Left ventricle myocardium inferior (tissue), 1 donor: ENCODE results near the gene AHR. TPM values are rescaled to one million over a fixed set of nuclear protein-coding genes. Genes with fewer than 3 reads are reported as not detected.
A peak's percentile ranks its signal among the peaks of the same experiment; 100 is the strongest.

Experiments
- DNase-seq: peaks from one replicate; pipeline ENCODE4 v3.0.0-alpha.2; 2020
- H3K27ac ChIP-seq: fragments of 200-600 bp; replicated peaks from 2 replicates; pipeline ENCODE4 v1.8.0; 2021
- H3K27me3 ChIP-seq: fragments of 200-600 bp; 2 replicates; pipeline ENCODE4 v1.8.0; 2021; ENCODE audit warnings: low read depth
- H3K36me3 ChIP-seq: fragments of 200-600 bp; 2 replicates; pipeline ENCODE4 v1.8.0; 2021
- H3K4me1 ChIP-seq: fragments of 200-600 bp; 2 replicates; pipeline ENCODE4 v1.8.0; 2021
- H3K4me3 ChIP-seq: fragments of 200-600 bp; 2 replicates; pipeline ENCODE4 v1.8.0; 2021; ENCODE audit warnings: mild to moderate bottlenecking, moderate library complexity
- H3K9me3 ChIP-seq: fragments of 200-600 bp; replicated peaks from 2 replicates; pipeline ENCODE4 v1.8.0; 2021
- intact Hi-C: fragments of 100-400 bp; cut with micrococcal nuclease; formaldehyde crosslinking; loops from one replicate; pipeline ENCODE4 v1.11.0; 2022
- total RNA-seq: library from RNA; stranded (reverse); fragmentation: NEBNext Ultra II Directional; extraction: Animal tissue kit (Norgen Biotek cat#: 25700); gene quantifications from one replicate; pipeline ENCODE4 v1.2.1, GENCODE V29; 2021
- TF ChIP-seq, protein P1 (sequence below): fragments of 200-600 bp; IDR thresholded peaks from 2 replicates; pipeline ENCODE4 v1.8.0; 2021; ENCODE audit warnings: antibody characterized with exemption, mild to moderate bottlenecking, borderline replicate concordance
- donor health status: DM: no; HTN: yes; CAD: no; lungs with severe emphysema.

AHR gene
- total RNA-seq, 1 donor from 2014 or later, result 24.9 TPM

DNA sequence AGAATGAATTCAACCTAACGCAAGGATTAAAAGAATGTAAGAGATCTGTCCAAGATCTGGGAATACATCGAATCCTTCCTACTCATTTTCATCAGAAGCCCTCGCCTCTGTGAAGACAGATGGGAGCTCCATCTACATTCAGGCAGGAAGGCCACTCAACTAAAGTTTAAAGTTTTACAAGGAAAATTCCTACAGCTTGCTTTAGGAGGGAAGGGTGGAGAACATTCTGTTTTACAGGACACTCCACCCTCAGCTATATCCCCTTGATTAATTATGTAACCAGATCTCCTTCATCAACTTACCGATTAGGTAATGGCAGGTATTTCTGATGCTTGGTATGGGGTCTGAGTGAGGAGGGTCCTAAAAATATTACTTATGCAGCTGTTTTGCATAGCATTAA, 5.6 kb upstream of the AHR start:
- peak overlapping the region; percentile 58 for H3K27ac ChIP-seq
- no peaks in the 10 kb centered on the region for H3K27me3 ChIP-seq
- no peaks in the 10 kb centered on the region for H3K36me3 ChIP-seq
- H3K9me3 ChIP-seq, result no peaks in the 10 kb centered on the region
- H3K4me3 ChIP-seq, result no peak overlapping the region
- DNase-seq, result no peak
- intact Hi-C loops, result no loop called here
- TF ChIP-seq, protein P1, sequence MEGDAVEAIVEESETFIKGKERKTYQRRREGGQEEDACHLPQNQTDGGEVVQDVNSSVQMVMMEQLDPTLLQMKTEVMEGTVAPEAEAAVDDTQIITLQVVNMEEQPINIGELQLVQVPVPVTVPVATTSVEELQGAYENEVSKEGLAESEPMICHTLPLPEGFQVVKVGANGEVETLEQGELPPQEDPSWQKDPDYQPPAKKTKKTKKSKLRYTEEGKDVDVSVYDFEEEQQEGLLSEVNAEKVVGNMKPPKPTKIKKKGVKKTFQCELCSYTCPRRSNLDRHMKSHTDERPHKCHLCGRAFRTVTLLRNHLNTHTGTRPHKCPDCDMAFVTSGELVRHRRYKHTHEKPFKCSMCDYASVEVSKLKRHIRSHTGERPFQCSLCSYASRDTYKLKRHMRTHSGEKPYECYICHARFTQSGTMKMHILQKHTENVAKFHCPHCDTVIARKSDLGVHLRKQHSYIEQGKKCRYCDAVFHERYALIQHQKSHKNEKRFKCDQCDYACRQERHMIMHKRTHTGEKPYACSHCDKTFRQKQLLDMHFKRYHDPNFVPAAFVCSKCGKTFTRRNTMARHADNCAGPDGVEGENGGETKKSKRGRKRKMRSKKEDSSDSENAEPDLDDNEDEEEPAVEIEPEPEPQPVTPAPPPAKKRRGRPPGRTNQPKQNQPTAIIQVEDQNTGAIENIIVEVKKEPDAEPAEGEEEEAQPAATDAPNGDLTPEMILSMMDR, result no peak
- peaks cover 43% of the 10 kb centered on the region for H3K4me1 ChIP-seq

DNA sequence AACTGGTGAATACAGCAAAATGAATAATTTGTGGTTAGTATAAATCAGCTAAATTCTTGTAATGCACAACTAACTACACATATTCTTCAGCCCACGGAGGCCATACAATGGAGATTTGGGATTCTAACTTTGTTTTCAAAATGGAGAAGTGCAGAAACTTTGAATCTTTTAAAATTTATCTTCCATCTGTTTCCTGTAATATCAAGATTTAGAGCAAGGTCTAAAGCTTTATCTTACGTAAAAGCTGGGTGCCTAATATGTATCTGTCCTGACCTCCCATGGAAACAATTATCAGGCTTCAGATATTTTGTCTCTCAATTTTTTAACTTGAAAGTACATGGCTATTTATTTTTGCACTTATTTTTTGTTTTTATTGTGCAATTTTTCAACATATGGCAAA, 5.0 kb upstream of the AHR start:
- Histone ChIP-seq H3K4me1 (peaks cover 38% of the 10 kb centered on the region), H3K27ac (peak overlapping the region; percentile 58), H3K36me3 (no peaks in the 10 kb centered on the region), H3K27me3 (no peaks in the 10 kb centered on the region), H3K9me3 (no peaks in the 10 kb centered on the region), H3K4me3 (no peak overlapping the region)
- intact Hi-C loops, result no loop called here
- no peak for DNase-seq
- TF ChIP-seq, protein P1, result no peak

DNA sequence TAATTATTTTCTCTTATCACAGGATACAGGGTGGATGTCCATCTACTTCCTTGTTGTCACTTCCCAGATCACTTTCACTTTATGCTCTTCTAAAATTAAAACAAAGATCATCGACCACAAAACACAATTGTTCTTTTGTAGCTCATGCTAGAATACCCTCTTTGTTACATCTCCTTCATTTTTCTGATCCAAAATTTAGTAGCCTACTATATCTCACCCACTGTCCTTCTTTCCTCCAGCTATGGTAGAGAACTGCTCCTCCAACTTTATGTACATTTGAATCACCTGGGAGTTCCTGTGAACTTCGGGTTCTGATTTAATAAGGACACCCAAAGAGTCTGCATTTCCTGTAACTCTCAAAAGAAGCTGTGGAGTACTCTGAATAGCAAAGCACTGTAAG, 1.2 kb upstream of the AHR start:
- peak overlapping the region; percentile 93 for H3K4me3 ChIP-seq
- DNase-seq, result no peak
- H3K36me3 ChIP-seq, result no peaks in the 10 kb centered on the region
- H3K9me3 ChIP-seq, result no peaks in the 10 kb centered on the region
- intact Hi-C loops, result no loop called here
- TF ChIP-seq, protein P1, result no peak
- H3K27me3 ChIP-seq, result no peaks in the 10 kb centered on the region
- H3K27ac ChIP-seq, result peak overlapping the region; percentile 97
- peaks cover 47% of the 10 kb centered on the region for H3K4me1 ChIP-seq

DNA sequence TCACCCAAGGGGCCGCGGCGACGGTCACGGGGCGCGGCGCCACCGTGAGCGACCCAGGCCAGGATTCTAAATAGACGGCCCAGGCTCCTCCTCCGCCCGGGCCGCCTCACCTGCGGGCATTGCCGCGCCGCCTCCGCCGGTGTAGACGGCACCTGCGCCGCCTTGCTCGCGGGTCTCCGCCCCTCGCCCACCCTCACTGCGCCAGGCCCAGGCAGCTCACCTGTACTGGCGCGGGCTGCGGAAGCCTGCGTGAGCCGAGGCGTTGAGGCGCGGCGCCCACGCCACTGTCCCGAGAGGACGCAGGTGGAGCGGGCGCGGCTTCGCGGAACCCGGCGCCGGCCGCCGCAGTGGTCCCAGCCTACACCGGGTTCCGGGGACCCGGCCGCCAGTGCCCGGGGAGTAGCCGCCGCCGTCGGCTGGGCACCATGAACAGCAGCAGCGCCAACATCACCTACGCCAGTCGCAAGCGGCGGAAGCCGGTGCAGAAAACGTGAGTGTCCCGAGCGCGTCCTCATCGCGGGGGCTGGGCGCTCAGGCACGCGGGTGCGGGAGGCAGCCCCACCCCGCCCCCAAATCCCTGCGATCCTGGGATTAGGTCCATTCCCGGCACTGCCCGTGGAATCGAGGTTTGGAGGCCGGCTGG, 509 bp downstream of the AHR start:
- no peaks in the 10 kb centered on the region for H3K36me3 ChIP-seq
- peaks cover 57% of the 10 kb centered on the region for H3K4me1 ChIP-seq
- H3K9me3 ChIP-seq, result no peaks in the 10 kb centered on the region
- intact Hi-C loops, result no loop called here
- peak overlapping the region; percentile 93 for H3K4me3 ChIP-seq
- TF ChIP-seq, protein P1, result no peak
- peak; percentile 48 for DNase-seq
- no peaks in the 10 kb centered on the region for H3K27me3 ChIP-seq
- peak overlapping the region; percentile 97 for H3K27ac ChIP-seq

DNA sequence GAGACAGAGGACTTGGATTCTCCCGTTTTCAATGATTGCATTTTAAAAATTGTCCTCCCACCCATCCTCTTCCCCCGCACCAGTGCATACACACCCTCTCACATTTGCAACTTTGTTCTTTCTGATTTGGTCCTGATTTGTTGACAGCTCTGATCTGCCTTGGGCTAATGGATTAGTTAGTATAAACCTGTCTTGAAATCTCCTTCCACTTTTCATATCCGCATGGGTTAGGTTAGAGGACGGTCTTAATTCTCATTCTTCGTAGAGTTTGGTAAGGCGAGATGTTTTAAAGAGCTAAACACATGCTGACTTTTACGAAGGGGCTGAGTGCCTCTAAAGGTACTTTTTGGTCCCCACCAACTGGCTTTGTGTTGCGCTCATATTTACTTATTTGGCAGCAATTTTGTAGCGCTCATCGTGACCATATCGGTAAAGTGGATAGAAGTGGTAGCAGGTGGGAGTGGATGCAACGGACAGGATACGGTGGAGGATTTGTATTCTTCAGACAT, 1.1 kb downstream of the AHR start:
- Histone ChIP-seq H3K4me1 (peaks cover 62% of the 10 kb centered on the region), H3K36me3 (no peaks in the 10 kb centered on the region), H3K27me3 (no peaks in the 10 kb centered on the region), H3K9me3 (no peaks in the 10 kb centered on the region), H3K4me3 (peak overlapping the region; percentile 93), H3K27ac (peak overlapping the region; percentile 97)
- TF ChIP-seq, protein P1, result no peak
- no peak for DNase-seq
- intact Hi-C loops, result no loop called here
